Liver (tissue), 9 donors: ENCODE measurements around the gene SEC22B. TPM values are rescaled to one million over a fixed set of nuclear protein-coding genes. Genes with fewer than 3 reads are reported as not detected.
"Not testable (repeated sequence)": the region's sequence is repeated elsewhere in the genome, so short reads cannot be mapped to it uniquely, and the experiment has no call there.

Source experiments
- DNase-seq: peaks from one replicate; pipeline ENCODE4 v3.0.0-alpha.2; 2017; ENCODE audit warnings: low spot score
- H3K27ac ChIP-seq, 2 donors: one replicate each; pipeline ENCODE4 v1.7.0; 2013; ENCODE audit warnings: inconsistent platforms in 2 of 2, low read length in 2 of 2, control low read depth in 1 of 2, low read depth in 1 of 2, mild to moderate bottlenecking in 1 of 2
- H3K27me3 ChIP-seq, 4 donors: one replicate each; pipeline versions ENCODE4 v1.6.1 to v1.7.0; 2013; ENCODE audit warnings: low read length in 3 of 4, inconsistent platforms in 1 of 4, mild to moderate bottlenecking in 1 of 4, moderate library complexity in 1 of 4; ENCODE audit not compliant: control insufficient read depth in 4 of 4, insufficient read depth in 4 of 4
- H3K36me3 ChIP-seq, 4 donors: one replicate each; pipeline versions ENCODE4 v1.6.1 to v1.7.0; 2013; ENCODE audit warnings: low read length in 3 of 4, mild to moderate bottlenecking in 3 of 4, low read depth in 1 of 4, moderate library complexity in 1 of 4; ENCODE audit not compliant: control insufficient read depth in 4 of 4, insufficient read depth in 3 of 4
- H3K4me1 ChIP-seq, 4 donors: one replicate each; pipeline versions ENCODE4 v1.6.1 to v1.7.0; 2013; ENCODE audit warnings: low read length in 3 of 4, mild to moderate bottlenecking in 3 of 4, moderate library complexity in 1 of 4; ENCODE audit not compliant: control insufficient read depth in 4 of 4, insufficient read depth in 4 of 4
- H3K4me3 ChIP-seq, 3 donors: one replicate each; pipeline versions ENCODE4 v1.6.1 to v1.7.0; 2013; ENCODE audit warnings: low read length in 3 of 3, control low read depth in 1 of 3, low read depth in 1 of 3, mild to moderate bottlenecking in 1 of 3
- H3K9ac ChIP-seq, 2 donors: one replicate each; pipeline ENCODE4 v1.7.0; 2013; ENCODE audit warnings: low read length in 2 of 2, mild to moderate bottlenecking in 2 of 2, moderate library complexity in 2 of 2, control low read depth in 1 of 2, low read depth in 1 of 2
- H3K9me3 ChIP-seq, 4 donors: one replicate each; pipeline versions ENCODE4 v1.6.1 to v1.7.0; 2013; ENCODE audit warnings: low read length in 3 of 4; ENCODE audit not compliant: control insufficient read depth in 4 of 4
- EGR1 ChIP-seq, 2 donors: IDR thresholded peaks; 2 replicates each; pipeline ENCODE4 v1.6.1; 2016 to 2018; ENCODE audit warnings: antibody characterized with exemption in 2 of 2, low read depth in 2 of 2
- FOXA1 ChIP-seq: IDR thresholded peaks from 2 replicates; pipeline ENCODE4 v1.6.1; 2016; ENCODE audit warnings: antibody characterized with exemption
- FOXA2 ChIP-seq: IDR thresholded peaks from 2 replicates; pipeline ENCODE4 v1.6.1; 2016; ENCODE audit warnings: antibody characterized with exemption
- GABPA ChIP-seq, 2 donors: IDR thresholded peaks in 1 of 2; conservative IDR thresholded peaks in 1 of 2; 2 replicates each; pipeline ENCODE4 v1.6.1; 2016; ENCODE audit warnings: antibody characterized with exemption in 2 of 2, mild to moderate bottlenecking in 1 of 2, moderate library complexity in 1 of 2
- HNF4A ChIP-seq, 2 donors: conservative IDR thresholded peaks; 2 replicates each; pipeline ENCODE4 v1.6.1; 2016; ENCODE audit warnings: antibody characterized with exemption in 2 of 2, mild to moderate bottlenecking in 2 of 2
- HNF4G ChIP-seq: IDR thresholded peaks from 2 replicates; pipeline ENCODE4 v1.6.1; 2016; ENCODE audit warnings: antibody characterized with exemption
- JUND ChIP-seq, 2 donors: IDR thresholded peaks; 2 replicates each; pipeline ENCODE4 v1.6.1; 2016; ENCODE audit warnings: antibody characterized with exemption in 2 of 2
- NR2F2 ChIP-seq: IDR thresholded peaks from 2 replicates; pipeline ENCODE4 v1.6.1; 2016; ENCODE audit warnings: antibody characterized with exemption
- RAD21 ChIP-seq, 2 donors: IDR thresholded peaks; 2 replicates each; pipeline ENCODE4 v1.6.1; 2016; ENCODE audit warnings: antibody characterized with exemption in 2 of 2, mild to moderate bottlenecking in 2 of 2
- RXRA ChIP-seq, 2 donors: IDR thresholded peaks; 2 replicates each; pipeline ENCODE4 v1.6.1; 2017 to 2018; ENCODE audit warnings: antibody characterized with exemption in 2 of 2, mild to moderate bottlenecking in 1 of 2
- SP1 ChIP-seq: IDR thresholded peaks from 2 replicates; pipeline ENCODE4 v1.6.1; 2018; ENCODE audit warnings: antibody characterized with exemption, mild to moderate bottlenecking
- TAF1 ChIP-seq: conservative IDR thresholded peaks from 2 replicates; pipeline ENCODE4 v1.6.1; 2016; ENCODE audit warnings: antibody characterized with exemption, mild to moderate bottlenecking
- YY1 ChIP-seq: IDR thresholded peaks from 2 replicates; pipeline ENCODE4 v1.6.1; 2016; ENCODE audit warnings: antibody characterized with exemption, mild to moderate bottlenecking
- WGBS: extraction: QIAGEN DNeasy Blood & Tissue Kit; methylation state at CpG from one replicate; pipeline ENCODE4 v1.1.7; 2013; 5-methylcytosine and 5-hydroxymethylcytosine counted together
- polyA plus RNA-seq, 2 donors: library from polyadenylated mRNA; stranded (reverse) in 1 of 2; unstranded in 1 of 2; fragments of 200-250 nt in 1 of 2; fragments of >200 nt in 1 of 2; fragmentation: Nextera tagmentation in 1 of 2; extraction: Ambion mirVana in 1 of 2; gene quantifications; one replicate each; pipeline versions ENCODE4 v1.2.1 to v1.2.3, GENCODE V29; 2013 to 2015
- total RNA-seq, 2 donors: library from RNA; depleted of rRNA; stranded (reverse); fragments of >200 nt; gene quantifications; one replicate each; pipeline ENCODE4 v1.2.3, GENCODE V29; 2014
- TF ChIP-seq, protein P1 (sequence below): IDR thresholded peaks from 2 replicates; pipeline ENCODE4 v1.6.1; 2016; ENCODE audit warnings: antibody characterized with exemption
- TF ChIP-seq, protein P2 (sequence below): IDR thresholded peaks from 2 replicates; pipeline ENCODE4 v1.6.1; 2016; ENCODE audit warnings: antibody characterized with exemption
- TF ChIP-seq, protein P3 (sequence below): fragments of 150-350 bp; IDR thresholded peaks from 2 replicates; pipeline ENCODE4 v1.5.1; 2017; ENCODE audit warnings: improper control_type of control experiment, low read depth, low read length; ENCODE audit not compliant: missing input control
- TF ChIP-seq, protein P4 (sequence below): IDR thresholded peaks from 2 replicates; pipeline ENCODE4 v1.6.1; 2016; ENCODE audit warnings: antibody characterized with exemption
- TF ChIP-seq, protein P5 (sequence below): IDR thresholded peaks from 2 replicates; pipeline ENCODE4 v1.6.1; 2016; ENCODE audit warnings: antibody characterized with exemption, mild to moderate bottlenecking
- donor health status: healthy.
- donor health status: healthy.
- donor health status: healthy.
- donor health status: healthy.
- donor health status: healthy.

SEC22B gene
- total and polyA plus RNA-seq, 4 donors: 11.5 to 33.0 (median 22.4) TPM

DNA sequence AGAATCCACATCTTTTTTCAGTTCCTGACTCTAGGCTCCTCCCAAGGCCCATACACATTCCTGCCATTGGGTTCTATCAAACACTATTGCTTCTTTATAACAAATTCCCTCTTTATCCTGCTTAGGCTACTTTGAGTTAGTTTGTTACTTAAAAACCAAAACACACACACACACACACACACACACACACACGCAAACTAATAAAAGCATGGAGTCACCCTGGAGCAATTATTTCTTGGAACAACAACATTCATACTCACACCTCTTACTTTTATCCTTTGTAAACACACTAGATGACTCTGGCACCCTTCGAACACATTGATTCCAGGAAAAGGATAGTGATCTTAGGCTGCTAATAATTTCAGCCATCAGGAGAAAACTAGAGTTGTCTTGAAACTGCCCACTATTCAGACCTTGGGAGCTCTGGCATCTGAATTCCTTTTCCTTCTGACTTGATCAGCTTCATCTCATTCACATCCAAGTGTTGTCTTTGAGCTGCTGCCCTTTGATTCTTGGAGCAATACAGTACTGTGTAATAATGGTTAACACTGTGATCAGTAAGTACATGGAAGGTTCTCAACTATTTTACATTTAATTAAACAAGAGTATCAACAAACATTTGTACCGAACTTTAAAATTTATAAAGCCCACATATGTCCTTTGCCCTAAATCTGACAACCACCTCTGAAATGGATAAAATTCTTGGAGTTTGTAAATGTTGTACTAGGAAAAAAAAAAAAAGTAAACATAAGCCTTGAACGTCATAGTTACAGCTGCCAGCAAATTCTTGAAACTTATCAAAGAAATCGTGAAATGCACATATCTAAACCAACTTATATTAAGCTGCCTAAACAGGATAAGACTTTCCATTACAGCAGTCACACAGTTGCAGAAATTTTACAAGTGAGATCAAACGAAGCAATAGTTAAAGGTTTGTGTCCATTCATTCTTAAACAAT lies 2.8 kb upstream of the SEC22B start:
- Histone ChIP-seq H3K9ac (peak overlapping the region in 1 of 2 donors; percentile 69), H3K36me3 (no peaks in the 10 kb centered on the region), H3K4me1 (peaks cover 0 to 19% (median 13%) of the 10 kb centered on the region in 4 donors), H3K27ac (peak overlapping the region; percentile 53 to 66), H3K4me3 (peak overlapping the region in 1 of 3 donors; percentile 1), H3K9me3 (no peaks in the 10 kb centered on the region), H3K27me3 (no peaks in the 10 kb centered on the region)
- DNase-seq: no peak
- WGBS: 27% methylated on average over 6 of the region's 6 CpGs
- TF ChIP-seq SP1 (peak; percentile 56), TAF1 (peak; percentile 37), EGR1 (IDR thresholded peaks at IDR 0.05; ENCODE audit: low read depth in 2 of 2) (no peak), GABPA (IDR thresholded peaks at IDR 0.05 in 1 of 2, conservative IDR thresholded peaks at IDR 0.05 in 1 of 2) (peak in 1 of 2 donors; percentile 16), FOXA2 (no peak), YY1 (peak; percentile 33), RXRA (IDR thresholded peaks at IDR 0.05) (peak in 1 of 2 donors; percentile 36), JUND (IDR thresholded peaks at IDR 0.05) (peak in 1 of 2 donors; percentile 45), RAD21 (IDR thresholded peaks at IDR 0.05) (no peak), NR2F2 (no peak), FOXA1 (no peak), HNF4A (conservative IDR thresholded peaks at IDR 0.05) (peak; percentile 38 to 65), HNF4G (no peak)
- TF ChIP-seq, protein P1, sequence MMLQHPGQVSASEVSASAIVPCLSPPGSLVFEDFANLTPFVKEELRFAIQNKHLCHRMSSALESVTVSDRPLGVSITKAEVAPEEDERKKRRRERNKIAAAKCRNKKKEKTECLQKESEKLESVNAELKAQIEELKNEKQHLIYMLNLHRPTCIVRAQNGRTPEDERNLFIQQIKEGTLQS: no peak
- TF ChIP-seq, protein P2, sequence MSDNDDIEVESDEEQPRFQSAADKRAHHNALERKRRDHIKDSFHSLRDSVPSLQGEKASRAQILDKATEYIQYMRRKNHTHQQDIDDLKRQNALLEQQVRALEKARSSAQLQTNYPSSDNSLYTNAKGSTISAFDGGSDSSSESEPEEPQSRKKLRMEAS: no peak
- TF ChIP-seq, protein P3, sequence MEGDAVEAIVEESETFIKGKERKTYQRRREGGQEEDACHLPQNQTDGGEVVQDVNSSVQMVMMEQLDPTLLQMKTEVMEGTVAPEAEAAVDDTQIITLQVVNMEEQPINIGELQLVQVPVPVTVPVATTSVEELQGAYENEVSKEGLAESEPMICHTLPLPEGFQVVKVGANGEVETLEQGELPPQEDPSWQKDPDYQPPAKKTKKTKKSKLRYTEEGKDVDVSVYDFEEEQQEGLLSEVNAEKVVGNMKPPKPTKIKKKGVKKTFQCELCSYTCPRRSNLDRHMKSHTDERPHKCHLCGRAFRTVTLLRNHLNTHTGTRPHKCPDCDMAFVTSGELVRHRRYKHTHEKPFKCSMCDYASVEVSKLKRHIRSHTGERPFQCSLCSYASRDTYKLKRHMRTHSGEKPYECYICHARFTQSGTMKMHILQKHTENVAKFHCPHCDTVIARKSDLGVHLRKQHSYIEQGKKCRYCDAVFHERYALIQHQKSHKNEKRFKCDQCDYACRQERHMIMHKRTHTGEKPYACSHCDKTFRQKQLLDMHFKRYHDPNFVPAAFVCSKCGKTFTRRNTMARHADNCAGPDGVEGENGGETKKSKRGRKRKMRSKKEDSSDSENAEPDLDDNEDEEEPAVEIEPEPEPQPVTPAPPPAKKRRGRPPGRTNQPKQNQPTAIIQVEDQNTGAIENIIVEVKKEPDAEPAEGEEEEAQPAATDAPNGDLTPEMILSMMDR: no peak
- TF ChIP-seq, protein P4, sequence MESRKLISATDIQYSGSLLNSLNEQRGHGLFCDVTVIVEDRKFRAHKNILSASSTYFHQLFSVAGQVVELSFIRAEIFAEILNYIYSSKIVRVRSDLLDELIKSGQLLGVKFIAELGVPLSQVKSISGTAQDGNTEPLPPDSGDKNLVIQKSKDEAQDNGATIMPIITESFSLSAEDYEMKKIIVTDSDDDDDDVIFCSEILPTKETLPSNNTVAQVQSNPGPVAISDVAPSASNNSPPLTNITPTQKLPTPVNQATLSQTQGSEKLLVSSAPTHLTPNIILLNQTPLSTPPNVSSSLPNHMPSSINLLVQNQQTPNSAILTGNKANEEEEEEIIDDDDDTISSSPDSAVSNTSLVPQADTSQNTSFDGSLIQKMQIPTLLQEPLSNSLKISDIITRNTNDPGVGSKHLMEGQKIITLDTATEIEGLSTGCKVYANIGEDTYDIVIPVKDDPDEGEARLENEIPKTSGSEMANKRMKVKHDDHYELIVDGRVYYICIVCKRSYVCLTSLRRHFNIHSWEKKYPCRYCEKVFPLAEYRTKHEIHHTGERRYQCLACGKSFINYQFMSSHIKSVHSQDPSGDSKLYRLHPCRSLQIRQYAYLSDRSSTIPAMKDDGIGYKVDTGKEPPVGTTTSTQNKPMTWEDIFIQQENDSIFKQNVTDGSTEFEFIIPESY: no peak
- TF ChIP-seq, protein P5, sequence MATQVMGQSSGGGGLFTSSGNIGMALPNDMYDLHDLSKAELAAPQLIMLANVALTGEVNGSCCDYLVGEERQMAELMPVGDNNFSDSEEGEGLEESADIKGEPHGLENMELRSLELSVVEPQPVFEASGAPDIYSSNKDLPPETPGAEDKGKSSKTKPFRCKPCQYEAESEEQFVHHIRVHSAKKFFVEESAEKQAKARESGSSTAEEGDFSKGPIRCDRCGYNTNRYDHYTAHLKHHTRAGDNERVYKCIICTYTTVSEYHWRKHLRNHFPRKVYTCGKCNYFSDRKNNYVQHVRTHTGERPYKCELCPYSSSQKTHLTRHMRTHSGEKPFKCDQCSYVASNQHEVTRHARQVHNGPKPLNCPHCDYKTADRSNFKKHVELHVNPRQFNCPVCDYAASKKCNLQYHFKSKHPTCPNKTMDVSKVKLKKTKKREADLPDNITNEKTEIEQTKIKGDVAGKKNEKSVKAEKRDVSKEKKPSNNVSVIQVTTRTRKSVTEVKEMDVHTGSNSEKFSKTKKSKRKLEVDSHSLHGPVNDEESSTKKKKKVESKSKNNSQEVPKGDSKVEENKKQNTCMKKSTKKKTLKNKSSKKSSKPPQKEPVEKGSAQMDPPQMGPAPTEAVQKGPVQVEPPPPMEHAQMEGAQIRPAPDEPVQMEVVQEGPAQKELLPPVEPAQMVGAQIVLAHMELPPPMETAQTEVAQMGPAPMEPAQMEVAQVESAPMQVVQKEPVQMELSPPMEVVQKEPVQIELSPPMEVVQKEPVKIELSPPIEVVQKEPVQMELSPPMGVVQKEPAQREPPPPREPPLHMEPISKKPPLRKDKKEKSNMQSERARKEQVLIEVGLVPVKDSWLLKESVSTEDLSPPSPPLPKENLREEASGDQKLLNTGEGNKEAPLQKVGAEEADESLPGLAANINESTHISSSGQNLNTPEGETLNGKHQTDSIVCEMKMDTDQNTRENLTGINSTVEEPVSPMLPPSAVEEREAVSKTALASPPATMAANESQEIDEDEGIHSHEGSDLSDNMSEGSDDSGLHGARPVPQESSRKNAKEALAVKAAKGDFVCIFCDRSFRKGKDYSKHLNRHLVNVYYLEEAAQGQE: no peak

DNA sequence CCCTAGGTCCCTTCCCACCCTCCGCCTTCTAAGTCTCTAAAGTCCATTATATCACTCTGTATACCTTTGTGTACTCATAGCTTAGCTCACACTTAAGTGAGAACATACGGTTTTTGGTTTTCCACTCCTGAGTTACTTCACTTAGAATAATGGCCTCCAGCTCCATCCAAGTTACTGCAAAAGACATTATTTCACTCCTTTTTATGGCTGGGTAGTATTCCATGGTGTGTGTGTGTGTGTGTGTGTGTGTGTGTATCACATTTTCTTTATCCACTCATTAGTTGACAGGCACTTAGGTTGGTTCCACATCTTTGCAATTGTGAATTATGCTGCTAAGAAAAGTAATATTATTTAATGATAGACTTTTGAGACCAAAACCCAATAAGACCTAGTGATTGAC lies 1.7 kb upstream of the SEC22B start:
- not testable (repeated sequence) for DNase-seq, H3K27me3 ChIP-seq, H3K4me3 ChIP-seq, H3K36me3 ChIP-seq, H3K9me3 ChIP-seq, H3K27ac ChIP-seq, H3K9ac ChIP-seq
- H3K4me1 ChIP-seq: peaks cover 0 to 19% (median 13%) of the 10 kb centered on the region in 4 donors
- 100% methylated on average over 2 of the region's 2 CpGs for WGBS
